K562 (cell line): ENCODE measurements around the gene DNAAF8. TPM values are rescaled to one million over a fixed set of nuclear protein-coding genes. Genes with fewer than 3 reads are reported as not detected.

Source experiments
- ATAC-seq: fragments of 200-7000 bp; cut with Tn5 transposase; 3 replicates; pipeline ENCODE4 v1.9.1; 2020; ENCODE audit warnings: moderate library complexity
- BruUV-seq: library from RNA; stranded (reverse); fragments of 400-500 nt; replicated peaks from 2 replicates; lab custom pipeline; 2021; lab: Mats Ljungman, UMichigan
- CTCF ChIA-PET: fragments of 300-600 bp; formaldehyde crosslinking; extraction: SDS; loops from one replicate; lab custom pipeline; 2021; ENCODE audit warnings: low intra/inter-chr PET ratio; lab: Yijun Ruan, JAX
- POLR2A ChIA-PET: fragments of 300-600, 350-650 bp; sonication (Branson Sonifier 250); formaldehyde crosslinking; extraction: SDS; loops from one replicate; lab custom pipeline; 2021; ENCODE audit warnings: antibody characterized with exemption, inconsistent platforms; lab: Yijun Ruan, JAX
- DNase-seq, 4 experiments: peaks; one replicate each; pipeline versions ENCODE4 v3.0.0 to v3.0.0-alpha.2; 2011 to 2018; ENCODE audit warnings: low spot score in 3 of 4, mixed read lengths in 3 of 4; ENCODE audit errors: extremely low read depth in 1 of 4
- FAIRE-seq: peaks from 2 replicates; lab custom pipeline; 2011; peaks lifted over from hg19 to GRCh38; lab: Jason Lieb, UNC
- H2AFZ ChIP-seq: 2 replicates; pipeline ENCODE4 v1.6.0; 2011; ENCODE audit warnings: low read depth, low read length, control low read depth, inconsistent platforms
- H3K27ac ChIP-seq: fragments of 200-600 bp; 3 replicates; pipeline ENCODE4 v1.8.0; 2011; ENCODE audit warnings: low read depth, mild to moderate bottlenecking, control low read depth, inconsistent platforms, low read length, moderate library complexity, mixed read lengths; ENCODE audit errors: extremely low read depth
- H3K27me3 ChIP-seq, 2 experiments: fragments of 300-600 bp in 1 of 2; 2 replicates in 1 of 2; 3 replicates in 1 of 2; pipeline versions ENCODE4 v1.6.0 to v1.8.0; 2011; ENCODE audit warnings: inconsistent platforms in 2 of 2, low read length in 2 of 2, mild to moderate bottlenecking in 1 of 2, mixed read lengths in 1 of 2, moderate library complexity in 1 of 2; ENCODE audit not compliant: control insufficient read depth in 2 of 2, insufficient read depth in 2 of 2
- H3K36me3 ChIP-seq: fragments of 300-600 bp; 3 replicates; pipeline ENCODE4 v1.8.0; 2011; ENCODE audit warnings: mild to moderate bottlenecking, low read length, inconsistent platforms; ENCODE audit not compliant: control insufficient read depth, insufficient read depth
- H3K4me1 ChIP-seq, 2 experiments: fragments of 200-600 bp in 1 of 2; replicated peaks in 1 of 2; 2 replicates in 1 of 2; 3 replicates in 1 of 2; pipeline versions ENCODE4 v1.5.1 to v1.8.0; 2011; ENCODE audit warnings: inconsistent platforms in 2 of 2, low read length in 2 of 2, mild to moderate bottlenecking in 1 of 2, mixed read lengths in 1 of 2, moderate library complexity in 1 of 2; ENCODE audit not compliant: control insufficient read depth in 2 of 2, insufficient read depth in 2 of 2
- H3K4me2 ChIP-seq: 2 replicates; pipeline ENCODE4 v1.6.1; 2011; ENCODE audit warnings: low read length, control low read depth, inconsistent platforms, mixed read lengths; ENCODE audit not compliant: insufficient read depth
- H3K4me3 ChIP-seq: fragments of 200-600 bp; sonication (generic), shearing (Covaris generic); 2 replicates; pipeline ENCODE4 v1.5.1; 2016; ENCODE audit warnings: control low read depth, inconsistent platforms
- H3K79me2 ChIP-seq: fragments of 200-600 bp; 3 replicates; pipeline ENCODE4 v1.8.0; 2011; ENCODE audit warnings: low read length, inconsistent platforms; ENCODE audit not compliant: control insufficient read depth, insufficient read depth
- H3K9ac ChIP-seq, 2 experiments: 2 replicates each; pipeline versions ENCODE4 v1.6.0 to v1.6.1; 2011; ENCODE audit warnings: low read depth in 2 of 2, low read length in 2 of 2, control low read depth in 1 of 2, inconsistent platforms in 1 of 2, mild to moderate bottlenecking in 1 of 2, mixed read lengths in 1 of 2; ENCODE audit not compliant: insufficient read depth in 1 of 2
- H3K9me1 ChIP-seq: one replicate; pipeline ENCODE4 v1.6.0; 2011; ENCODE audit warnings: inconsistent platforms, mild to moderate bottlenecking, low read length, moderate library complexity; ENCODE audit not compliant: control insufficient read depth, insufficient read depth
- H3K9me3 ChIP-seq: replicated peaks from 2 replicates; pipeline ENCODE4 v1.5.1; 2011; ENCODE audit warnings: low read depth, low read length, inconsistent platforms; ENCODE audit not compliant: control insufficient read depth, insufficient read depth
- H4K20me1 ChIP-seq: replicated peaks from 2 replicates; pipeline ENCODE4 v1.6.1; 2011; ENCODE audit warnings: low read length, inconsistent platforms, mixed read lengths; ENCODE audit not compliant: control insufficient read depth, insufficient read depth
- BRD9 ChIP-seq: fragments of 450-650 bp; IDR thresholded peaks from 2 replicates; pipeline ENCODE4 v1.6.1; 2018; ENCODE audit warnings: low read depth; ENCODE audit not compliant: partially characterized antibody
- BRF1 ChIP-seq: IDR thresholded peaks from 3 replicates; pipeline ENCODE4 v1.6.1; 2011; ENCODE audit warnings: borderline replicate concordance, mild to moderate bottlenecking; ENCODE audit not compliant: insufficient read length; ENCODE audit errors: extremely low read depth
- CBFB ChIP-seq: sonication (generic); formaldehyde crosslinking; IDR thresholded peaks from 2 replicates; pipeline ENCODE4 v1.4.0; 2020; ENCODE audit warnings: mild to moderate bottlenecking, missing genetic modification reagents
- CREB3L1 ChIP-seq: fragments of 450-650 bp; IDR thresholded peaks from 2 replicates; pipeline ENCODE4 v1.6.1; 2014; ENCODE audit warnings: low read depth, mild to moderate bottlenecking, moderate library complexity, borderline replicate concordance
- CREM ChIP-seq: IDR thresholded peaks from 2 replicates; pipeline ENCODE4 v1.6.1; 2014; ENCODE audit warnings: antibody characterized with exemption, low read depth
- ERF ChIP-seq: fragments of 450-650 bp; formaldehyde crosslinking; IDR thresholded peaks from 2 replicates; pipeline ENCODE4 v1.4.0; 2020; ENCODE audit warnings: mild to moderate bottlenecking, mixed read lengths
- HDAC2 ChIP-seq: fragments of 450-650 bp; IDR thresholded peaks from 2 replicates; pipeline ENCODE4 v1.6.1; 2016; ENCODE audit warnings: mild to moderate bottlenecking
- MBD1 ChIP-seq: fragments of 250-450 bp; sonication (Bioruptor Pico); IDR thresholded peaks from 2 replicates; pipeline ENCODE4 v1.8.0; 2022; ENCODE audit warnings: inconsistent platforms
- NUFIP1 ChIP-seq: fragments of 450-650 bp; IDR thresholded peaks from 2 replicates; pipeline ENCODE4 v1.6.1; 2018; ENCODE audit not compliant: partially characterized antibody
- POLR3A ChIP-seq: IDR thresholded peaks from 2 replicates; pipeline ENCODE4 v1.6.1; 2011; ENCODE audit warnings: borderline replicate concordance, mild to moderate bottlenecking, moderate library complexity; ENCODE audit not compliant: insufficient read length, insufficient read depth; ENCODE audit errors: extremely low read depth
- THAP7 ChIP-seq: fragments of 250-450 bp; sonication (Bioruptor Pico); IDR thresholded peaks from 2 replicates; pipeline ENCODE4 v1.5.0; 2021
- TOE1 ChIP-seq, 2 experiments: fragments of 450-650 bp in 1 of 2; sonication (generic) in 1 of 2; formaldehyde crosslinking in 1 of 2; IDR thresholded peaks; 2 replicates each; pipeline versions ENCODE4 v1.7.1 to v1.8.0; 2016 to 2022; ENCODE audit warnings: borderline replicate concordance in 2 of 2, mild to moderate bottlenecking in 2 of 2, antibody characterized with exemption in 1 of 2, inconsistent platforms in 1 of 2, low read depth in 1 of 2, missing genetic modification reagents in 1 of 2, moderate library complexity in 1 of 2
- U2AF2 ChIP-seq: fragments of 200-400 bp; formaldehyde crosslinking; optimal IDR thresholded peaks from 2 replicates; pipeline ENCODE3; 2017; ENCODE audit warnings: low read depth, mild to moderate bottlenecking, low read length
- USF2 ChIP-seq: sonication (generic); formaldehyde crosslinking; IDR thresholded peaks from 2 replicates; pipeline ENCODE4 v1.5.0; 2020; ENCODE audit warnings: missing genetic modification reagents
- ZNF23 ChIP-seq: fragments of 250-450 bp; sonication (Bioruptor Pico); IDR thresholded peaks from 2 replicates; pipeline ENCODE4 v1.4.0; 2020; ENCODE audit warnings: mild to moderate bottlenecking
- ZNF316 ChIP-seq: fragments of 450-650 bp; IDR thresholded peaks from 2 replicates; pipeline ENCODE4 v1.6.1; 2016
- WGBS: fragments of 100-300 bp; shearing (Covaris generic); methylation state at CpG from one replicate; pipeline ENCODE4 v1.1.6; 2016; ENCODE audit warnings: low coverage, mixed read lengths; ENCODE audit not compliant: insufficient coverage; ENCODE audit errors: missing lambda C conversion rate; 5-methylcytosine and 5-hydroxymethylcytosine counted together
- in situ Hi-C: fragments of 300-500 bp; cut with MboI; formaldehyde crosslinking; loops from 4 replicates; pipeline ENCODE4 v1.15.0; 2018; ENCODE audit warnings: inconsistent platforms, mixed read lengths
- intact Hi-C: fragments of 100-400 bp; cut with micrococcal nuclease; formaldehyde crosslinking; loops from 2 replicates; pipeline ENCODE4 v1.14.2; 2022
- polyA plus RNA-seq, 8 experiments: library from polyadenylated mRNA; depleted of rRNA in 4 of 8; stranded (reverse) in 5 of 8; unstranded in 3 of 8; fragments of >200 nt; fragmentation: Nextera tagmentation in 2 of 8; fragmentation: Illumina TruSeq in 1 of 8; extraction: Ambion mirVana in 2 of 8; extraction: Trizol in 1 of 8; gene quantifications; 2 replicates each; pipeline versions ENCODE4 v1.2.1 to v1.2.3, GENCODE V29; 2011 to 2014; ENCODE audit warnings: inconsistent platforms in 1 of 8, missing spikeins in 1 of 8
- total RNA-seq, 7 experiments: library from RNA; depleted of rRNA in 6 of 7; stranded (reverse); fragments of >200 nt in 6 of 7; fragmentation: Illumina TruSeq in 2 of 7; extraction: Trizol in 2 of 7; gene quantifications; 2 replicates each; pipeline versions ENCODE4 v1.2.1 to v1.2.3, GENCODE V29; 2011 to 2021; ENCODE audit warnings: low replicate concordance in 1 of 7

Gene DNAAF8
- total and polyA plus RNA-seq, 9 of the 15 experiments (the other 6 are each of a cell fraction or from before 2014, with no cell fraction given), result 0.04 to 0.12 (median 0.10) TPM; not detected in 6

GRCh38 chr16:4780235-4780634, 45.9 kb downstream of the DNAAF8 start:
- Histone ChIP-seq H3K27ac (no peak overlapping the region), H3K4me3 (no peak overlapping the region), H3K9ac (no peak overlapping the region), H3K79me2 (no peaks in the 10 kb centered on the region), H4K20me1 (no peaks in the 10 kb centered on the region), H3K4me2 (no peak overlapping the region), H3K9me3 (no peaks in the 10 kb centered on the region), H3K9me1 (no peaks in the 10 kb centered on the region), H2AFZ (0 out of 2 replicates have a peak overlapping the region, but pooled peaks have one; percentile 14), H3K27me3 (no peaks in the 10 kb centered on the region), H3K4me1 (peaks cover 0 to 12% of the 10 kb centered on the region in 2 experiments; a peak in 3 of 5 replicates), H3K36me3 (no peaks in the 10 kb centered on the region)
- FAIRE-seq (no peak), ATAC-seq (peak; percentile 33; the same call in 1 of the 3 replicates), DNase-seq (peak in 1 of 4 experiments; percentile 22)
- BruUV-seq, result no TSS peak
- ChIA-PET POLR2A (interaction anchor here (0.6 kb wide), 1 partner anchor 89 kb away, joined by 3 read pairs; no protein-coding TSS in a partner anchor), CTCF (no interaction called here)
- 39% methylated on average over 4 of the region's 4 CpGs for WGBS
- in situ Hi-C loops, result no loop called here
- intact Hi-C loops, result no loop called here
- TF ChIP-seq ZNF23 (no peak), ERF (CRISPR knock-in tag) (no peak), MBD1 (CRISPR knock-in tag) (no peak), ZNF316 (no peak), CBFB (CRISPR knock-in tag) (no peak), TOE1 (IDR thresholded peaks at IDR 0.05; ENCODE audit: borderline replicate concordance) (no peak), TOE1 (CRISPR knock-in tag; IDR thresholded peaks at IDR 0.05; ENCODE audit: borderline replicate concordance, low read depth) (no peak), POLR3A (no peak), NUFIP1 (no peak), HDAC2 (no peak), USF2 (CRISPR knock-in tag) (no peak), CREB3L1 (no peak), THAP7 (no peak), CREM (peak; percentile 53; the same call in 1 of the 2 replicates), BRF1 (no peak), BRD9 (no peak), U2AF2 (no peak)
